WI38 (cell line): ENCODE results near the gene RSRC1.

Source experiments
- H3K4me3 ChIP-seq: 2 replicates; pipeline ENCODE4 v1.5.1; 2011; ENCODE audit warnings: low read depth, mild to moderate bottlenecking, control low read depth, low read length
- TF ChIP-seq, protein P1 (sequence below): IDR thresholded peaks from 2 replicates; pipeline ENCODE4 v1.5.1; 2012; ENCODE audit warnings: low read depth, mild to moderate bottlenecking, control low read depth, low read length

RSRC1 gene

DNA sequence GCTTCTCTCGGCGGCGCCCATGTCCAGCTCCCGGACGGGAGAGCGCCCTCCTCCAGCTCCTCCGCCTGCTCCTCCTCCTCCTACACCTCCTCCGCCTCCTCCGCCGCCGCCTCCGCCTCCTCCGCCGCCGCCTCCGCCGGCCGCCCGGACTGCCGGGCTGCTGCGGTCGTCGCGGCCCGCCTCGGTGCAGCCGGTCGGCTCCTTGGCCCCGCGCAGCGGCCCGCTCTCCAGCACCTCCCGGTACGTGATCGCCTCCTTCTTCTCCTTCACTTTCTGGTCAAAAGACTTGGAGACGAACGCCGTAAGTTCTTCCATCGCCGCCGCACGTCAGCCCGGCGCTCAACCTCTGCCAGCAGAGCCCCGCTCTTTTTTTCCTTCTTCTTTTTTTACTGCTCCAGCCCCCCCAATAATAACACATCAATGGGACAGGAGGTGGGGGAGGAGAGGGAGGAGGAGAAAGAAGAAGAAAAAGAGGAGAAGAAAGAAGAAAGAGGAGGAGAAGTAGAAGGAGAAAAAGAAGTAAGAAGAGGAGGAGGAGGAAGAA lies 4.1 kb upstream of the RSRC1 start:
- TF ChIP-seq, protein P1, sequence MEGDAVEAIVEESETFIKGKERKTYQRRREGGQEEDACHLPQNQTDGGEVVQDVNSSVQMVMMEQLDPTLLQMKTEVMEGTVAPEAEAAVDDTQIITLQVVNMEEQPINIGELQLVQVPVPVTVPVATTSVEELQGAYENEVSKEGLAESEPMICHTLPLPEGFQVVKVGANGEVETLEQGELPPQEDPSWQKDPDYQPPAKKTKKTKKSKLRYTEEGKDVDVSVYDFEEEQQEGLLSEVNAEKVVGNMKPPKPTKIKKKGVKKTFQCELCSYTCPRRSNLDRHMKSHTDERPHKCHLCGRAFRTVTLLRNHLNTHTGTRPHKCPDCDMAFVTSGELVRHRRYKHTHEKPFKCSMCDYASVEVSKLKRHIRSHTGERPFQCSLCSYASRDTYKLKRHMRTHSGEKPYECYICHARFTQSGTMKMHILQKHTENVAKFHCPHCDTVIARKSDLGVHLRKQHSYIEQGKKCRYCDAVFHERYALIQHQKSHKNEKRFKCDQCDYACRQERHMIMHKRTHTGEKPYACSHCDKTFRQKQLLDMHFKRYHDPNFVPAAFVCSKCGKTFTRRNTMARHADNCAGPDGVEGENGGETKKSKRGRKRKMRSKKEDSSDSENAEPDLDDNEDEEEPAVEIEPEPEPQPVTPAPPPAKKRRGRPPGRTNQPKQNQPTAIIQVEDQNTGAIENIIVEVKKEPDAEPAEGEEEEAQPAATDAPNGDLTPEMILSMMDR, result no peak
- H3K4me3 ChIP-seq, result peak overlapping the region; percentile 62

DNA sequence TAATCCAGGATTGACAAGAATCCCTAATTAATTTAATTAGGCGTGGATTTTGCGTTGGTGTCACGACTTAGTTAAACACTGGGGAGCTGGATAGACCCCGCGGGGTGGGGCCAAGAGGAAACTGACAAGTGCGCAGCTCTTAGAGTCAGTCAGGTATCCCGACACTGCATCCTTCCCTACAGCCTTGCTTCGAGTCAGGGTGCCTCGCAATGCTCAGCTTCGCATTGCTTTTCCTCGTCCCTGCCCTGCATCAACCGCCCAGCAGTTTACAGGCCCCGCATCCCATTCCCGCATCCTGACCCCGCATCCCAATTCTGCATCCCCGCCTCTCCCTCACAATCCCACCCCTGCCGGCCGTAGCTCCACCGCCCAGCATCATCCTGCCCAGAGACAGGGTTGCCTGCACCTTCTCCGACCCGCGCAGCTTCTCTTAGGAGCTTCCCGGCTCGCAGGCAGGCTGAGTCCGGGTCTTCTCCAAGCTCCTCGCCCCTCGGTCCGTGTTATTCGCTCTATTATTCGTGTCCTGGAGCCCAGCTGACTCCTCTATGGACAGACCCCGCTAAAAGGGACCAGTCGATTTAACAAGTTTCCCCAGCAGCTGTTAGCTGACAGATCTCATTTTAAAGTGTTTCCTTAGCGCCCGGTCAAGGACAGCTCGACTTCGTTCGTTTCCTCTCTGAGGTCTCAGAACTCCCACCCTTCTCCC lies 3.0 kb upstream of the RSRC1 start:
- H3K4me3 ChIP-seq, result peak overlapping the region; percentile 62
- TF ChIP-seq, protein P1, result no peak

- no peak overlapping the region for H3K4me3 ChIP-seq
- TF ChIP-seq, protein P1, result no peak
Observed at GRCh38 chr3:158107605-158108444, 2.1 kb upstream of the RSRC1 start.

- TF ChIP-seq, protein P1, result no peak
- H3K4me3 ChIP-seq, result no peak overlapping the region
Observed at GRCh38 chr3:158108445-158108985, 1.4 kb upstream of the RSRC1 start.

- TF ChIP-seq, protein P1, result no peak
- peak overlapping the region; percentile 83 for H3K4me3 ChIP-seq
Observed at GRCh38 chr3:158109295-158109803, 540 bp upstream of the RSRC1 start.

- H3K4me3 ChIP-seq, result peak overlapping the region; percentile 83
- TF ChIP-seq, protein P1, result no peak
Observed at GRCh38 chr3:158110658-158111018, 749 bp downstream of the RSRC1 start.
